Heart right ventricle (tissue), 16 donors: ENCODE data around the gene LSM14B. TPM values are rescaled to one million over a fixed set of nuclear protein-coding genes. Genes with fewer than 3 reads are reported as not detected.

Experiments used
- ATAC-seq, 8 donors: fragments of 200-7000 bp; cut with Tn5 transposase; one replicate each; pipeline ENCODE4 v1.9.1; 2020; ENCODE audit warnings: mild to moderate bottlenecking in 8 of 8, moderate library complexity in 8 of 8, moderate number of reproducible peaks in 1 of 8
- DNase-seq, 2 donors: peaks; one replicate each; pipeline ENCODE4 v3.0.0-alpha.2; 2020
- H3K27ac ChIP-seq, 10 donors: fragments of 200-600 bp; sonication (generic) in 2 of 10; one replicate each; pipeline versions ENCODE4 v1.5.0 to v1.8.0; 2020 to 2022; ENCODE audit warnings: mild to moderate bottlenecking in 3 of 10
- H3K27me3 ChIP-seq, 7 donors: fragments of 200-600 bp; one replicate each; pipeline ENCODE4 v1.8.0; 2021 to 2022; ENCODE audit warnings: mild to moderate bottlenecking in 2 of 7
- H3K36me3 ChIP-seq, 9 donors: fragments of 200-600 bp; sonication (generic) in 1 of 9; one replicate each; pipeline versions ENCODE4 v1.5.0 to v1.8.0; 2020 to 2022; ENCODE audit warnings: mild to moderate bottlenecking in 2 of 9
- H3K4me1 ChIP-seq, 9 donors: fragments of 200-600 bp; sonication (generic) in 1 of 9; one replicate each; pipeline versions ENCODE4 v1.5.0 to v1.8.0; 2020 to 2022; ENCODE audit warnings: mild to moderate bottlenecking in 4 of 9
- H3K4me3 ChIP-seq, 10 donors: fragments of 200-600 bp; sonication (generic) in 2 of 10; one replicate each; pipeline versions ENCODE4 v1.5.0 to v1.8.0; 2020 to 2022; ENCODE audit warnings: mild to moderate bottlenecking in 7 of 10, moderate library complexity in 2 of 10
- H3K9me3 ChIP-seq, 11 donors: fragments of 200-600 bp in 10 of 11; sonication (generic) in 2 of 11; one replicate each; pipeline versions ENCODE4 v1.5.0 to v1.8.0; 2013 to 2022; ENCODE audit warnings: mild to moderate bottlenecking in 2 of 11, control low read depth in 1 of 11, moderate library complexity in 1 of 11
- WGBS, 2 donors: extraction: QIAGEN DNeasy Blood & Tissue Kit; methylation state at CpG; one replicate each; pipeline ENCODE4 v1.1.7; 2013; ENCODE audit warnings: inconsistent platforms in 1 of 2; 5-methylcytosine and 5-hydroxymethylcytosine counted together
- intact Hi-C, 10 donors: fragments of 100-400 bp; cut with DNase I; formaldehyde crosslinking; loops; one replicate each; pipeline versions ENCODE4 v1.11.1 to v1.14.2; 2022
- long read RNA-seq, 3 donors: library from polyadenylated mRNA; unstranded; transcript quantifications; one replicate each; pipeline ENCODE4 v2.0.0, GENCODE V29; 2020 to 2021
- polyA plus RNA-seq, 2 donors: library from polyadenylated mRNA; stranded (reverse); fragments of 200-250 nt; gene quantifications; one replicate each; pipeline ENCODE4 v1.2.3, GENCODE V29; 2013
- total RNA-seq, 10 donors: library from RNA; stranded (reverse); fragmentation: NEBNext Ultra II Directional in 3 of 10; extraction: Animal tissue kit (Norgen Biotek cat#: 25700) in 3 of 10; gene quantifications; one replicate each; pipeline versions ENCODE4 v1.2.1 to v1.2.4, GENCODE V29; 2021 to 2023
- TF ChIP-seq, protein P1 (sequence below), 9 donors: fragments of 200-600 bp; sonication (generic) in 2 of 9; IDR thresholded peaks; one replicate each; pipeline versions ENCODE4 v1.5.0 to v1.8.0; 2021 to 2022; ENCODE audit warnings: antibody characterized with exemption in 9 of 9, mild to moderate bottlenecking in 5 of 9, moderate library complexity in 1 of 9
- donor health status: Arrhythmogenic right ventricular cardiomyopathy.
- donor health status: ischemic (EF 13 %, LVEDD 7.1; RV severe dilation, severe dysfunction).
- donor health status: healthy with polysubstance abuse.
- donor health status: DM: no; HTN: yes; CAD: no.
- donor health status: DM: no; HTN: no; CAD: no.
- donor health status: ischemic (EF 25% LVEDD 6.9; RV normal size, moderate dysfunction).
- donor health status: ischemic (EF 25% LVEDD 5.7; RV mildly dilated, moderate dysfunction).
- donor health status: healthy.
- donor health status: DM: yes; HTN: yes; CAD: no.
- donor health status: Ischemic cardiomyopathy.
- donor health status: ischemic (EF 35%, LVEDD 5.7; RV mildly dilated, moderate dysfunction).
- donor health status: nonischemic (EF 11% LVEDD 7.7; RV severe dilation, severe dysfunction).
- donor health status: DM: yes; HTN: yes; CAD: no.
- donor health status: PGD.
- donor health status: ischemic (EF 29% LVEDD 5.4; RV normal size, mild dysfunction).
- donor health status: nonischemic (EF 23%, LVEDD 6.1; RV moderate dilation, normal function).

The LSM14B gene
- 10 to 100 TPM; 50.8 to 63.7 (median 60.5) TPM for total RNA-seq
- 10 to 100 TPM; 15.7 to 41.7 TPM for polyA plus RNA-seq
- long read RNA-seq, donor 1, result 0 reads
- long read RNA-seq, donor 2, partial matches to known transcripts, result 0 of 3 reads
- long read RNA-seq, donor 2, other reads (novel, unspliced or antisense), result 3 of 3 reads
- long read RNA-seq, donor 3, partial matches to known transcripts, result 0 of 2 reads
- long read RNA-seq, donor 3, other reads (novel, unspliced or antisense), result 2 of 2 reads

DNA sequence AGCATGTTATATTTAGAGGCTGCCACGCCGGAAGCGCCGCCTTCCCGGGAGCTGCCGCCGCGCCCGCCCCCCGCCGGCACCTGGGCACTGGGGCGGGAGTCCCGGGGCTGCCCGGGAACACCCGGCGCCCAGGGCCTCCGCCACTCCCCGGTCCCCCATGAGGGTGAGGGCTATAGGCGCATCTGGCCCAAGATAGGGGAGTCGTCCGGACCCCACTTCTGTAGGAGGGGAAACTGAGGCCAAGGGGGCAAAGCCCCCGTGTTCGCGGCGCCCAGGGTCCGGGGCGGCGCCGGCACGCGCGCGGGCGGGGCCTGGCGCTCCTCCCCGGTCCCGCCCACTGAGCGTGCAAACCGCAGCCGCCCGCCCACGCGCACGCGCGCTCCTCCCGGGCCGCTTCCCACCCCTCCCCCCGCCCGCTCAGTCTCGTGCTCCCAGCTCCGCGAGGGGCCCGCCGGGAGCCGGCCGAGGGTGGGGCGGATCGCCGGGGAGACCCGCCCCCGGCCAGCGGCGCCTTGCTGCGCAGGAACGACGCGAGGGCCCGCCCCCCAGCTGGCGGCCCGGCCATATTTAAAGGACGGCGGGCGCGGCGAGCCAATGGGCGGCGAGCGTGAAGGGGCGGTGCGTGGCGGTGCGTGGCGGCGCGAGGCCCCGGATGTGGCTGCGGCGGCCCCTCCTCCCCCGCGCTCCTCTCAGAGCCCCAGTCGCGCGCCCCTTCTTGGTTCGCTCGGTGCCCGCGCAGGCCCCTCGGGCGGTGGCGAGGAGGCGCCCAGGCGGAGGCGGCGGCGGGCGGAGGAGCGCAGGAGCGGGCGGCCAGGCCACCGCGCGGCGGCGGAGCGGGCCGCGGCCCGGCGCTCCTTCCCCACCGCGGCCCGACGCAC, at the start of gene LSM14B:
LSM14B (plus strand) TSS at position 700 of the 878 bp plus-strand sequence. CDS start 192 bp downstream, outside the sequence.
- TF ChIP-seq, protein P1, sequence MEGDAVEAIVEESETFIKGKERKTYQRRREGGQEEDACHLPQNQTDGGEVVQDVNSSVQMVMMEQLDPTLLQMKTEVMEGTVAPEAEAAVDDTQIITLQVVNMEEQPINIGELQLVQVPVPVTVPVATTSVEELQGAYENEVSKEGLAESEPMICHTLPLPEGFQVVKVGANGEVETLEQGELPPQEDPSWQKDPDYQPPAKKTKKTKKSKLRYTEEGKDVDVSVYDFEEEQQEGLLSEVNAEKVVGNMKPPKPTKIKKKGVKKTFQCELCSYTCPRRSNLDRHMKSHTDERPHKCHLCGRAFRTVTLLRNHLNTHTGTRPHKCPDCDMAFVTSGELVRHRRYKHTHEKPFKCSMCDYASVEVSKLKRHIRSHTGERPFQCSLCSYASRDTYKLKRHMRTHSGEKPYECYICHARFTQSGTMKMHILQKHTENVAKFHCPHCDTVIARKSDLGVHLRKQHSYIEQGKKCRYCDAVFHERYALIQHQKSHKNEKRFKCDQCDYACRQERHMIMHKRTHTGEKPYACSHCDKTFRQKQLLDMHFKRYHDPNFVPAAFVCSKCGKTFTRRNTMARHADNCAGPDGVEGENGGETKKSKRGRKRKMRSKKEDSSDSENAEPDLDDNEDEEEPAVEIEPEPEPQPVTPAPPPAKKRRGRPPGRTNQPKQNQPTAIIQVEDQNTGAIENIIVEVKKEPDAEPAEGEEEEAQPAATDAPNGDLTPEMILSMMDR (IDR thresholded peaks at IDR 0.05), result no peak
- Histone ChIP-seq H3K27ac (peak within 1 kb of the TSS; percentile 85 to 99 (median 94)), H3K4me3 (peak within 1 kb of the TSS; percentile 65 to 94 (median 81)), H3K9me3 (no peaks in the 10 kb centered on the region), H3K27me3 (peaks cover 0 to 15% (median 11%) of the 10 kb centered on the region in 7 donors), H3K4me1 (peaks cover 5 to 57% (median 41%) of the 10 kb centered on the region in 9 donors), H3K36me3 (peaks cover 0 to 30% (median 21%) of the 10 kb centered on the region in 9 donors)
- DNase-seq, result peak; percentile 95 to 98
- ATAC-seq, result peak; percentile 86 to 94 (median 90)
- WGBS, 2 donors, result 0 to 1% methylated on average over 75 to 121 of the region's 124 CpGs
- intact Hi-C loops, result loop anchor here in 6 of 10 donors (1.0 to 5.0 kb wide), 5 partner anchors 15 to 56 kb away; partner anchors contain the start of genes TAF4 (in 2 of the 6), PSMA7 (in 1 of the 6) and SS18L1 (in 1 of the 6)

DNA sequence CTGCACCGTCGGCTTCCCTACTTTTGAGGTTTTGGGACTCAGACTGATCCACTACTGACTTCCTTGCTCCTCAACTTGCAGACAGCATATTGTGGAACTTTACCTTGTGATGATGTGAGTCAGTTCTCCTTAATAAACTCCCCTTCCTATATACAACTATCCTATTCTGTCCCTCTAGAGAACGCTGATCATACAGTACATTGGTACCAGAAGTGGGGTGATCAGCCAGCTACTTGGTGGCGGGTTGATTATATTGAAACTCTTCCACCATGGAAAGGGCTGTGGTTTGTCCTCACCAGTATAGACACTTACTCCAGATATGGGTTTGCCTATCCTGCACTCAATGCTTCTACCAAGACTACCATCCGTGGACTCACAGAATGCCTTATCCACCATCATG, 49.0 kb upstream of the LSM14B start:
- Histone ChIP-seq H3K36me3 (no peaks in the 10 kb centered on the region), H3K9me3 (peaks cover 0 to 51% (median 14%) of the 10 kb centered on the region in 11 donors), H3K27me3 (no peaks in the 10 kb centered on the region), H3K4me1 (no peaks in the 10 kb centered on the region), H3K4me3 (no peak overlapping the region), H3K27ac (no peak overlapping the region)
- intact Hi-C loops, result no loop called here
- 94 to 95% methylated on average over 5 of the region's 5 CpGs for WGBS, 2 donors
- TF ChIP-seq, protein P1 (IDR thresholded peaks at IDR 0.05), result no peak
- DNase-seq (no peak), ATAC-seq (no peak)

GRCh38 chr20:62079166-62079565, 43.1 kb upstream of the LSM14B start:
- no peaks in the 10 kb centered on the region for H3K4me1 ChIP-seq
- 100% methylated on average over 1 of the region's 1 CpG for WGBS, 2 donors

More at GRCh38 chr20:62079166-62079565, 43.1 kb upstream of the LSM14B start:
- DNase-seq (no peak), ATAC-seq (no peak)
- no peak overlapping the region for H3K27ac ChIP-seq
- H3K9me3 ChIP-seq, result peaks cover 0 to 43% (median 10%) of the 10 kb centered on the region in 11 donors
- H3K27me3 ChIP-seq, result no peaks in the 10 kb centered on the region
- no peak overlapping the region for H3K4me3 ChIP-seq
- intact Hi-C loops, result no loop called here
- no peaks in the 10 kb centered on the region for H3K36me3 ChIP-seq
- TF ChIP-seq, protein P1 (IDR thresholded peaks at IDR 0.05), result no peak
